HG03060 (cell line): ENCODE results near the gene UNC5A.

Experiments used
- ATAC-seq: cut with Tn5 transposase; IDR thresholded peaks from one replicate; pipeline ENCODE4 v1.9.1; 2021; ENCODE audit warnings: low read depth, moderate number of reproducible peaks; ENCODE audit not compliant: unreplicated experiment

Gene UNC5A

GRCh38 chr5:176781054-176781375 lies 29.3 kb upstream of the UNC5A start:
- no peak for ATAC-seq

DNA sequence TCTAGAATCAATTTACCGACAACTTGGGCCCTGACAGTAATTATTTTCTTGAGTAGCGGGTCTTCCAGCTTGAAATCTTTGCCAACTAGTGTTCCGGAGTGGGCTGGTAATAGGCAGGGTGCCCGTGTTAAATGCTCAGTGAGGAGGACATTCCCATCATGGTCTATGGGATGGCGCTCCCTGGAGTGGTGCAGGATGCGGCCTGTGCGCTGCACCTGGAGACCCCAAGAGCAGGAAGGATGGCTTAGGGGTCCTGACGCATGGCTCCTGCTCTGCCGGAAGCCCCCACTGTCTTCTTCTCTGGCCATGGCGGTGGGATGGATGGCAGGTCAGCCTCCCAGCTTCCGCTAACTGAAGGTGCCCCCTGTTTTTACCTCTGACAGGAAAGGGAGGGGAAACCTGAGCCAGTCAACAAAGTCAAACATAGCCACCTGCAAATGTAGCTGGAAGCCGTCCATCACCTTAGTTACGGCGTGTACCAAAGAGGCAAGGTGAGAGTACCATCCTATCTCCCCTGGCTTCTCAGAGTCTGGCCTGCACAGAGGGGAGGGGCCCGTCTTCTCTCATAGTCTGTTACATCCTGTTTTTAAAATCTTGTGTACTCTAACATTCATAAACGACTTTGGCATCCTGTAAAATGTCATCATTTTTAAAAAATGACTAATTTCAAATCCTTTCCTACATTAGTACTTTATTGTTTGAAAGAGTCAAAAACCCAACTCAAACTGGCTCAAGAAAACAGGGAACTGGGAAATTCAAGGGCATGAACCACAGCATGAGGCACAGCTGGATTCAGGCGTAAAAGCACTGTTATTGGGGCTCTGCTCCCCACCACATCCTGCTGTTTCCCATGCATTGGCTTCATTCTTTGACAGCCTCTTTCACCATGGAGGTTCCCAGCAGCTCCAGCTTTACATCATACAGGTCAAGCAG lies 28.5 kb upstream of the UNC5A start:
- no peak for ATAC-seq

- no peak for ATAC-seq
Observed at GRCh38 chr5:176784218-176785165, 25.9 kb upstream of the UNC5A start.

DNA sequence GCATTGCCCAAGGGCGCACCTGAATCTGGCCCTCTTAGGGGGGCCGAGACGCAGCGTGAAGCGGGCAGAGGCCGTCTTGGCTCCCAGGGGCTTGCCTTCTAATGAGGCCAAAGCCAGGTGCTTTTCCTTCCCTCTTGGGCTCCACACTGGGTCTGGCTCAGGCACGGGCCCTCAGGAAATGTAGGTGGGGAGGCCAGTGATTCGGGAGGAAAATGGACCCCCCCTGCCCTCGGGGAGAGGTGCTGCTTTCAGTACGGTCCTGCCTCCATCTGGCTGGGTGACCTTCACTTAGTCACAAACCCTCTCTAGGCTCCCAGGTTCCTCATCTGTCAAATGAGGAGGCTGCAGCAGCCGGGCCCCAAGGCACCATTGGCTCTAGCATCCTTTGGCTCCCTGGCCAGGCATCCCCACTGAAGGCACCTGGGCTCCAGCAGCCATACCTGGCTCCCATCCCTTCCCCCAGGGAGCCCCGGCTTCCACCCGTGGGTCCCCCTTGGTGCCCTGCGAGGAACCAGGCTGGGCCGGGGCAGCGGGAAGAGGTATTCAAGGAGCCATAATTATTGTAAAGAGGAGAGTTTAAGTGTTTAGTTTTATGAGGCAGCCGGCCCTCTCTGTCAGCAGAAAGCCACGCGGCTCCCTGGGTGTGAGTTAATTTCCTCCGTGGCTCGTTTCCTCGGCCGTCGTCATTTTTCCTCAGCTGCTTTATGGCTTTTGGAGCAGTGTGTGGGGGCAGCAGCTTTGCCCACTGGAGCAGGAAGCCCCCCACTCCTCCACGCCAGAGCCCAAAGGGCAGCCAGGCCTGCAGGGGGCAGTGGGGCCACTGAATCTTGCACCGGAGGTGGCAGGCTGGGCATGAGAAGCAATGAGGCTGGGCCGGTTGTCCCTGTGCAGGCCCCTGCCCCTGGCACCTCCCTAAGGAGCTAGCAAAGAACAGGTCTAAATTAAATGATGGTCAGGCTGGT lies 24.9 kb upstream of the UNC5A start:
- no peak for ATAC-seq

- ATAC-seq: no peak
Observed at GRCh38 chr5:176787676-176788075, 22.7 kb upstream of the UNC5A start.

DNA sequence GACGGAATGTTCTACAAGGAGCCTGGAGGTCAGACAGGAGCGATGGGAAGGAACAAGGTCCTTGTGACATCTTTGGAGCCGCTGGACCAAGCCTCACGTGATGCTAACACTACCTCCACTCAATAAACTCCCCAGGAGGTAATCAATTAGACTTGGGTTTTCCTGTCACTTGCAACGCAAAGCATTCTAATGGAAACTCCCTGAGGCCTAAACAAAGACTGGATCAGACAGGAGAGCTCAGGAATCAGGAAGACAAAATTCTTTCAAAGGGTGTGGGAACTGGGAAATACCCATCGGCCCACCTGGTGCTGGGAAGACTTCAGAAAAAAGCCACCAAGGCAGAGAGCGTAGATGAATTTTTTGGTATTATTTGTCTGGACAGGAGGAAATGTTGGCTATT lies 22.3 kb upstream of the UNC5A start:
- ATAC-seq: no peak

DNA sequence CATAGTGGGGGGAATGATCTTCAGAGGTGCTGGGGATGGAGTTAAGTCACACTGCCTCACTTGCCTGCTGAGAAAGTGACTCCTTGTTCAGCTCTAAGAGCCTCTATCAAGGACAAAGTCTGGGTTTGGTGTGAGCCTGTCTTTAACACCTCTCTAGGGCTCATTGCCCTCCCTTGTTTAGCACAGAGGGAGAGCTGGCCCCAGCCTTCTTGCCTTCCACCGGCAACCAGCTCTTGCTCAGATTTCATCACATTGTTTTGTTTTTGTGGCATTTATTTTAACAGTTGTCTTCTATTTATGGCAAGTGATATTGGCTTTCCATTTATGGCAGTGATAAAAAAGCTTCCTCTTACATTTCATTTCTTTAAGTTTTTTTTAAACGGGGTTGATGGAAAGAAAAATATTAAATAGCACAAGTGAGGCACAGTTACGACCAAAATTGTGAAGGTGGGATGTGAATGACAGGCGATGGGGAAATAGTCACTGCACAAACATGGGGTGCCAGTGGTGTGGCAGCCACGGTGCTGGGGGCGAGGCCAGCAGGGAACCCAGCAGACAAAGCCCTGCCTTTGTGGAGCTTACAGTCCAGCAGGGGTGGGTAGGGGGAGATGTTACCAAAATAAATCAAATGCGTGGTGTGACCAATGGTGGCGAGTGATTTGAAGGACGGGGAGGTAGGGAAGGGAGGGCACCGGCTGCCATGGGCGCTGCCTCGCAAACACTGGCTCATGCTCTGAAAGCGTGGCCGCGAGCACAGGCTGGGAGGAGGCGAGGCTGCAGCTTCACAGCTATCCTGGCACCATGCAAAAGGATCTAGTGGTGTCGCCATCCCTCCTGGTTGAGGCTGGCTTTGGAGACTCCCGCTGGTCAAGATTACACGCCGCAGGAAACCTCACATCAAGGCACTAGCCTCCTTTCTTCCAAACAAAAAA lies 21.2 kb upstream of the UNC5A start:
- ATAC-seq: no peak

DNA sequence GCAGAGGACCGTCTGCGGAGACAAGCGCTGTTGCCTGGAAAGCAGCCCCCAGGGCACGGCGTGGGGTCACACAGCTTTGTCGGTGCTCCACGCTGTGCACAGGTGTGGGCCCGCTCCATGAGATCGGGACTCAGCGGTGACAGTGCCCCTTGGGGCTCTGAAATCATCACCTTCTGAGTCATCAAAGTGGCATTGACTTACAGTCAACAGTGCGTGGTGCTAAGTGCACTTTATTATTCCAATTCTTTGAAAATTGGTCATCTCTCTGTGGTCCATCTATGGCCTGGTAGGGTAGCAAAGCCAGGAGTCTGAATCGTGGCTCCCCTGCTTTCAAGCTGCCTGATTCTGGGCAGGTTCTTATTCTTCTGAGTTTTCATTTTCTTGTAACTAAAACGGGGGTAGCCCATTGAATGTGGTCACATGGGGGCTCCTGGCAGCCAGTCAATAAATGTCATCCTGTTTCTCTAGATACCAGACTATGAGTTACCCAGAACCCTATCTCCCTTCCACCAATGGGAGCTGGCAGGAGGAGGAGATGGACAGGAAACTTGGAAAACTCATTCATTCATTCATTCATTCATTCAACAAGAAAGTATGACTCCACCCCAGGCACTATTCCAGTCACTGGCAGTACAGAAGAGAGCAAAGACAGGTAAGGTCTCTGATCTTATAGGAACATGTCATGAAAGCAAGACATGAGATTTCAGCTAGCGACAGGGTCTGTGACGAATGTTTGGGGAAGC lies 20.3 kb upstream of the UNC5A start:
- ATAC-seq: no peak

- no peak for ATAC-seq
Observed at GRCh38 chr5:176790941-176791340, 19.4 kb upstream of the UNC5A start.

DNA sequence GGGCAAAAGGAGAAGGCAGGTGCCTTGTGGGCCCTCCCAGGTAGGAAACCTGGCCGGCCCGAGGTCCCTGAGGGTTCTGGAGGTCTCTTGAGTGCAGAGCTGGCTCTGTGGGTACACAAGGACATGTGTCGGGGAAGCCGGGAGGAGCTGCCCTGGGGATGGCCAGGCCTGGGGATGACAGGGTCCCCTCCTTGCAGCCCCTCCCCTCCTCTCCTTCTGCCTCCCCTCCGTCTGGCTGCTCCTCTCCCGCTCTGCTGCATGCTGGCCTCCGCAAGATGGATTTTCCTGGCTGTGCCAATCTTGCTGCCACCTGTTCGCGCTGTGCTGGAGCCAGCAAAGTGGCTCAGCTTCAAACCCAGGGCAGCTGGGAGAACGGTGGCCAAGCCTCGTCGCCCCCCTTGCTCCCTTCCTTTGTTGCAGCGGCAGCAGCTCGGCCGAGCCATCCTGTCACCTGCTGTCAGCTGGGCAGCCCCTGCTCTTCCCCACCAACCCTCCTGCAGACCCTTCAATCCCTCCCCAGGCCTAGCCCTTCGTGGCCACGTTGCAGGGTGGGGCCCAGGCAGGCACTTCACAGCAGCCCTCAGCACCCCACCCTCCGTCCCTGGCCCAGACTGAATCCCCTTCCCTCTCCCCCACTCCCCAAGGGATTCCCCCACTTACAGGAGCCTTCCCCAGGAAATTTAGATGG lies 17.6 kb upstream of the UNC5A start:
- ATAC-seq: no peak

- ATAC-seq: no peak
Observed at GRCh38 chr5:176793343-176793699, 17.0 kb upstream of the UNC5A start.

DNA sequence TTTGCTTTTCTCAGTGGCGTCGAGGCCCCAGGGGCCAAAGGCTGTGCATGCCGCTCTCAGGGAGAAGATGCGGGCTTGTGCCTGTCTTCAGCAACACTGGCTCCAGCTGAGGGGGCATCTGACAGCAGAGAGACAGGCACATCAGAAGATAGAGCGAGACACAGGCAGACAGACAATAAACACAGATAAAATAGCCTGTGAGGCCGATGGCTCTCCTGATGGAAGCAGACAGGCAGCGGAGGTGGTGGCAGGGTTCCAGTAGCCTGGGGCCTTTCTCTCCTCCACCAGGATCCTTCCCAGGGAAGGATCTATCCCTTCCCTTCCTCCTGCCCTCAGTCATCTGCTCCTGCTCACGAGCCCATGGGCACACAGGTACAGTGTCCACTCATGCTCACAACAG lies 16.6 kb upstream of the UNC5A start:
- ATAC-seq: no peak

- ATAC-seq: no peak
Observed at GRCh38 chr5:176794509-176794908, 15.8 kb upstream of the UNC5A start.

GRCh38 chr5:176796411-176796810 lies 13.9 kb upstream of the UNC5A start:
- no peak for ATAC-seq

DNA sequence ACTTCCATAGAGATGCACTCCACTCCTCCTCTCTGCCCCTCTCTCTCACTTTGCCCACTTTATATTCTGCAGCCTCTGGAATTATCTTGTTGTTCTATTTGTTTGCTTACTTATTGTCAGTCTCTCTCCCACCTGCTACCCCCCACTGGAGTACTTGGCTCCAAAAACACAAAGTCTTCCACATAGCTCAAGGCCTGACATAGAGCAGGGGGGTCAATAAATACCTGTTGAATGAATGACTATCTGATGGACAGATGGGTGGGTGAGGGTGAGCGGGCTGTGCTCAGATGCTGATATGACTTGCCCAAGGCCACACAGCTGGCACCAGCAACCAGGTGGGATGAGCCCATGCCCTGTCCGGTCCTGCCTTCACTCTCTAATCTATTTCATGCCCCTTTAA lies 13.4 kb upstream of the UNC5A start:
- no peak for ATAC-seq

GRCh38 chr5:176797456-176798050 lies 12.8 kb upstream of the UNC5A start:
- ATAC-seq: no peak

DNA sequence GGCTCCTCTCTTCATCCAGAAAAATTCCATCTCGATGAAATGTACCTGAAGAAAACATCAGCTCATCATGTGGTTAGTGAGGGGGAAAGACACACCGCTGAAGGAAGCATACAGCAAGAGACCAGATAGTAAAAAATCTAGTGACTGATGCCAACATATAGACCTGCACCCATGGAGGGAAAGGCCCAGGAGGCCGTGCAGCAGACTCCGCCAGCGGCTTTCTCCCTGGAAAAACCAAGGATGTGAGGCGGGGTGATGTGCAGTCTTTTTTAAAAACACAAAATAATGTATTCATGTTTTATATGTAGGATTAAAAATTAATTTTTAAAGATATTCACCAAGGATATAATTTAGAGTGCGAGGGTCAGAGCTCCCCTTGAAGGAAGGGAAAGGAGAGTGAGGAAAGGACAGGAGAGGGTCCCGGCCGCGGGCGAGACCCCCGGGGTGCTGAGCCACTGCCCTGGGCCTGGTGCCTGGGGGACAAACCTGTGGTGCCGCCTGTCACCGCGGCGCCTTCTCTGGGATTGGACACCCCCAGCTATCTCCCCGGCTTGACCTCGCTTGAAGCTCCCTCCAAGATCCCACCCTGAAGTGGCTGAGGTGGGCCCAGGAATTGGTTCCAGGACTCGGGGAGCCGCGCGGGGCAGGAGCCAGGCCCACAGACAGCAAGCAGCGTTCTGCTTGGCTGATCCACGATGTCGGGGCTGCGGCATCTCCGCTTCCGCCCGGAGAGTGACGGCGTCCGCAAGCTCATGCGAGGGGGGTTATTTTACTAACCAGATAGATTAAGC lies 12.1 kb upstream of the UNC5A start:
- no peak for ATAC-seq
